WI38 (cell line): Measurements from ENCODE around the gene KCNIP2.

Experiments
- H3K4me3 ChIP-seq: 2 replicates; pipeline ENCODE4 v1.5.1; 2011; ENCODE audit warnings: low read depth, mild to moderate bottlenecking, control low read depth, low read length
- CTCF ChIP-seq: IDR thresholded peaks from 2 replicates; pipeline ENCODE4 v1.5.1; 2012; ENCODE audit warnings: low read depth, mild to moderate bottlenecking, control low read depth, low read length

The KCNIP2 gene

GRCh38 chr10:101843032-101844021 lies at the start of gene KCNIP2:
Gene KCNIP2 (minus strand): TSS chr10:101843800. CDS start chr10:101843568, 232 bp downstream.
- no peak within 1 kb of the TSS for H3K4me3 ChIP-seq
- TF ChIP-seq CTCF, result peak; percentile 25

GRCh38 chr10:101892782-101893391 lies 49.3 kb upstream of the KCNIP2 start:
- no peak overlapping the region for H3K4me3 ChIP-seq
- no peak for TF ChIP-seq CTCF

- H3K4me3 ChIP-seq, result no peak overlapping the region
- TF ChIP-seq CTCF, result peak; percentile 88
Observed at GRCh38 chr10:101889256-101890210, 45.9 kb upstream of the KCNIP2 start.

GRCh38 chr10:101888251-101888949 lies 44.8 kb upstream of the KCNIP2 start:
- no peak overlapping the region for H3K4me3 ChIP-seq
- no peak for TF ChIP-seq CTCF

- no peak for TF ChIP-seq CTCF
- no peak overlapping the region for H3K4me3 ChIP-seq
Observed at GRCh38 chr10:101887775-101888174, 44.2 kb upstream of the KCNIP2 start.

GRCh38 chr10:101886521-101887312 lies 43.1 kb upstream of the KCNIP2 start:
- H3K4me3 ChIP-seq, result no peak overlapping the region
- no peak for TF ChIP-seq CTCF
